Upper lobe of left lung (tissue), 6 donors: ENCODE results near the gene TMEM209. TPM values are rescaled to one million over a fixed set of nuclear protein-coding genes. Genes with fewer than 3 reads are reported as not detected.

Source experiments
- ATAC-seq, 2 donors: fragments of 200-7000 bp; cut with Tn5 transposase; one replicate each; pipeline ENCODE4 v1.9.1; 2022; ENCODE audit warnings: mild to moderate bottlenecking in 2 of 2, moderate library complexity in 2 of 2; ENCODE audit not compliant: low FRiP score in 2 of 2
- DNase-seq, 2 donors: peaks; one replicate each; pipeline ENCODE4 v3.0.0-alpha.2; 2019 to 2020
- H3K27ac ChIP-seq, 4 donors: fragments of 200-600 bp; sonication (generic); one replicate each; pipeline ENCODE4 v1.5.1; 2016 to 2019
- H3K27me3 ChIP-seq, 4 donors: fragments of 200-600 bp; sonication (generic); one replicate each; pipeline ENCODE4 v1.5.1; 2017 to 2019
- H3K36me3 ChIP-seq, 4 donors: fragments of 200-600 bp; sonication (generic); one replicate each; pipeline ENCODE4 v1.5.1; 2016 to 2019
- H3K4me1 ChIP-seq, 4 donors: fragments of 200-600 bp; sonication (generic); one replicate each; pipeline ENCODE4 v1.5.1; 2018 to 2019
- H3K4me3 ChIP-seq, 4 donors: fragments of 200-600 bp; sonication (generic); one replicate each; pipeline ENCODE4 v1.5.1; 2017 to 2019; ENCODE audit warnings: mild to moderate bottlenecking in 2 of 4, moderate library complexity in 1 of 4
- H3K9me3 ChIP-seq, 4 donors: fragments of 200-600 bp; sonication (generic); one replicate each; pipeline ENCODE4 v1.5.1; 2018 to 2019
- EP300 ChIP-seq, 4 donors: sonication (generic); formaldehyde crosslinking; IDR thresholded peaks; one replicate each; pipeline ENCODE4 v1.5.1; 2017; ENCODE audit warnings: antibody characterized with exemption in 4 of 4, control low read depth in 2 of 4
- POLR2A ChIP-seq, 4 donors: fragments of 450-650 bp; IDR thresholded peaks; one replicate each; pipeline ENCODE4 v1.5.1; 2016 to 2017; ENCODE audit warnings: antibody characterized with exemption in 4 of 4, mild to moderate bottlenecking in 2 of 4
- POLR2AphosphoS5 ChIP-seq, 2 donors: sonication (generic); formaldehyde crosslinking; IDR thresholded peaks; one replicate each; pipeline ENCODE4 v1.5.1; 2017; ENCODE audit warnings: antibody characterized with exemption in 2 of 2
- WGBS, 2 donors: methylation state at CpG; one replicate each; pipeline ENCODE4 v1.1.5; 2017 to 2018; 5-methylcytosine and 5-hydroxymethylcytosine counted together
- total RNA-seq, 6 donors: library from RNA; depleted of rRNA in 4 of 6; stranded (reverse); fragments of >200 nt in 4 of 6; gene quantifications; one replicate each; pipeline versions ENCODE4 v1.1.0 to v1.2.1, GENCODE V29; 2016 to 2021
- TF ChIP-seq, protein P1 (sequence below), 6 experiments: fragments of 450-650 bp in 4 of 6; fragments of 200-600 bp in 2 of 6; sonication (generic) in 2 of 6; IDR thresholded peaks; one replicate each; pipeline ENCODE4 v1.5.1; 2016 to 2019; ENCODE audit warnings: antibody characterized with exemption in 6 of 6
- donor health status: DM: no; HTN: no; CAD: no; lungs with moderate emphysema.
- donor health status: DM: no; HTN: yes; CAD: no; lungs with severe emphysema.

TMEM209 gene
- total RNA-seq, 6 donors from 2014 or later = 6.2 to 23.3 (median 14.7) TPM

DNA sequence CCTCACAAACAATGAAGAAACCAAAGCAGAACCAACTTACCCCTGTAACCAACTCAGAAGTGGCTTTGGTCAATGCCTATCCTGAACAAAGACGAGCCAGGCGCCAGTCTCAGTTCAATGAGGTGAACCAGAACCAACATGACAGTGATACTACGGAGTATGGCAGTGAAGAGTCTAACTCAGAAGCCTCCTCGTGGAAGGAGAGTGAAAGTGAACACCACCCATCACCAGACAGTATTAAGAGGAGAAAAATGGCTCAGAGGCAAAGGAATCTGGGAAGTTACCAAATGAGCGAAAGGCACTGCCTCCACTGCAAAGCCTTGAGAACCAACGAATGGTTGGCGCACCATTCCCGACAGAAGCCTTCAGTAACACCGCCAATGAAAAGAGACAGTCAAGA, 10.8 kb upstream of the TMEM209 start:
- TF ChIP-seq POLR2AphosphoS5 (IDR thresholded peaks at IDR 0.05) = no peak
- TF ChIP-seq EP300 (IDR thresholded peaks at IDR 0.05) = no peak
- TF ChIP-seq, protein P1, sequence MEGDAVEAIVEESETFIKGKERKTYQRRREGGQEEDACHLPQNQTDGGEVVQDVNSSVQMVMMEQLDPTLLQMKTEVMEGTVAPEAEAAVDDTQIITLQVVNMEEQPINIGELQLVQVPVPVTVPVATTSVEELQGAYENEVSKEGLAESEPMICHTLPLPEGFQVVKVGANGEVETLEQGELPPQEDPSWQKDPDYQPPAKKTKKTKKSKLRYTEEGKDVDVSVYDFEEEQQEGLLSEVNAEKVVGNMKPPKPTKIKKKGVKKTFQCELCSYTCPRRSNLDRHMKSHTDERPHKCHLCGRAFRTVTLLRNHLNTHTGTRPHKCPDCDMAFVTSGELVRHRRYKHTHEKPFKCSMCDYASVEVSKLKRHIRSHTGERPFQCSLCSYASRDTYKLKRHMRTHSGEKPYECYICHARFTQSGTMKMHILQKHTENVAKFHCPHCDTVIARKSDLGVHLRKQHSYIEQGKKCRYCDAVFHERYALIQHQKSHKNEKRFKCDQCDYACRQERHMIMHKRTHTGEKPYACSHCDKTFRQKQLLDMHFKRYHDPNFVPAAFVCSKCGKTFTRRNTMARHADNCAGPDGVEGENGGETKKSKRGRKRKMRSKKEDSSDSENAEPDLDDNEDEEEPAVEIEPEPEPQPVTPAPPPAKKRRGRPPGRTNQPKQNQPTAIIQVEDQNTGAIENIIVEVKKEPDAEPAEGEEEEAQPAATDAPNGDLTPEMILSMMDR (IDR thresholded peaks at IDR 0.05) = no peak
- TF ChIP-seq POLR2A (IDR thresholded peaks at IDR 0.05) = no peak
- H3K27me3 ChIP-seq = no peaks in the 10 kb centered on the region
- no peak for ATAC-seq
- no peak overlapping the region for H3K4me3 ChIP-seq
- H3K4me1 ChIP-seq = no peaks in the 10 kb centered on the region
- H3K36me3 ChIP-seq = no peaks in the 10 kb centered on the region
- H3K27ac ChIP-seq = no peak overlapping the region
- no peak for DNase-seq
- no peaks in the 10 kb centered on the region for H3K9me3 ChIP-seq
- WGBS, 2 donors = 92 to 94% methylated on average over 9 of the region's 9 CpGs

DNA sequence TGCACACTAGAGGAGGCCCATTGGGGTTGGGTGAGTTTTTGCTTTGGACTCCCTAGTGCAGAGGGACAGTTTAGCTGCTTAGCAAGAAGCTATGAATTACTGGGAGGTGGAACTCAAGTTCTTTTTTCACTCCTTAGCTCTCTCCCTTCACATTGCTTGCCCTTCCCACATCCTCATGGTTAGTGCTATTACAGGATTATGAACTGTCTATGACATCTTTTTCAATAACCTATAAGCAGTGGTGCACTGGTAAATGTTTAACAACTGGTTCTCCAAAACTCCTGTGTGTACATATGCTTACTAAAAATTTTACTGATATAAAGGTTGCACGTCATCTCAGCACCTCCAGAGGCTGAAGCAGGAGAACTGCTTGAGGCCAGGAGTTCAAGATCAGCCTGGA, 8.6 kb upstream of the TMEM209 start:
- H3K27ac ChIP-seq = no peak overlapping the region
- H3K4me1 ChIP-seq = no peaks in the 10 kb centered on the region
- 78 to 87% methylated on average over 1 of the region's 1 CpG for WGBS, 2 donors
- TF ChIP-seq, protein P1 (IDR thresholded peaks at IDR 0.05) = no peak
- TF ChIP-seq EP300 (IDR thresholded peaks at IDR 0.05) (no peak), POLR2AphosphoS5 (IDR thresholded peaks at IDR 0.05) (no peak), POLR2A (IDR thresholded peaks at IDR 0.05) (no peak)
- DNase-seq (no peak), ATAC-seq (no peak)
- H3K36me3 ChIP-seq = no peaks in the 10 kb centered on the region
- no peaks in the 10 kb centered on the region for H3K9me3 ChIP-seq
- H3K4me3 ChIP-seq = no peak overlapping the region
- no peaks in the 10 kb centered on the region for H3K27me3 ChIP-seq

DNA sequence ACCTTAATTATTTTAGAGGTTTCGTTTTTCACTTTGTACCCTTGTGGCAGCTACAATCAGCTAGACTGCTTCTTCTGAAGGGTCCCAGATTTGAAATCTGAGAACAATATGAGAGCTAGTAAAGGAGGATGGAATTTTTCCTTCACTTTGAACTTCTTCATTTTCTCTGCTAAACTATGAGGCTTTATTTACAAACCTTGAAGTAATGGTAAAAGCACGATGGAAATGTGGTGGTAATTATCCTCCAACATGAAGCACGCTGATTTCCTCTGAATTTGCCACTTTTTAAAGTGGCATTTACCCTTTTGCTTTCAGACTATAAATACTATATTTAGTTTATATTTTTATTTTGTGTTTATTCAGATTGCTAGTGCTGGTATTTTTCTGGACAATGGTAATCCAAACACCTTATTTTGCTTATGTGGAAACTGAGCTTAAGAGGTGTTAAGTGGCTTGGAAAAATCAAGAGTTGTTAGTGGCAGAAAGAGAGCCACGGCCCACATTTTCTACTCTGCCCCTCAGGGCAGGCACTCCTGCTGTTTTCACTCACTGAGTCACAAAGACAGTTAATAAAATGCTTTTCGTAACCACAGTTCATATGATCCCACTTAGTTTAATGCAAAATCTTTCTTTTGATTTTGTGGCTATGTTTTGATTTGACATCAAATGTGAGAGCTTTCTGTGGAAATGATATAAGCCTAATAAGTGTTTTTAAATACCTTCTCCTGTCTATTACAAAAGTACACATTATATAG, 5.2 kb upstream of the TMEM209 start:
- H3K27me3 ChIP-seq = no peaks in the 10 kb centered on the region
- no peak overlapping the region for H3K4me3 ChIP-seq
- 51 to 58% methylated on average over 5 of the region's 5 CpGs for WGBS, 2 donors
- no peak overlapping the region for H3K27ac ChIP-seq
- H3K36me3 ChIP-seq = no peaks in the 10 kb centered on the region
- no peak for DNase-seq
- no peak for TF ChIP-seq POLR2AphosphoS5 (IDR thresholded peaks at IDR 0.05)
- TF ChIP-seq POLR2A (IDR thresholded peaks at IDR 0.05) = no peak
- TF ChIP-seq, protein P1 (IDR thresholded peaks at IDR 0.05) = no peak
- no peak for TF ChIP-seq EP300 (IDR thresholded peaks at IDR 0.05)
- H3K9me3 ChIP-seq = no peaks in the 10 kb centered on the region
- peaks cover 0 to 6% (median 3%) of the 10 kb centered on the region in 4 donors for H3K4me1 ChIP-seq
- no peak for ATAC-seq

DNA sequence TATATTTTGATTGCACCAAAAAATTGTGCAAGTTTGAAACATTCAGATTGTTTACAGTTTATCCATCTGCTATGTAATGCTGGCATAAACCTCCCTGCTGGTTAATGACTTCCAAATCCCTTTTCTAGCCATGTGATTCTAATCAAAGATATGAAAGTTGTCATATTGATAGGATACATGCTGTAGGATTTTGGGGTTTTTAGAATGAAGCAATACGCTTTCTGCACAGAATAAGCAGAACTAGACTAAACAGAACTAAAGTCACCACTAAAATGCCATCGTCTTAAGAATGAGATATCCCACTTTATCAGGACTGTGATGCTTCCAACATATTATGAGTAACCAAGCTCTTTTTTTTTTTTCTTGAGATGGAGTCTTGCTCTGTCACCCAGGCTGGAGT, 3.3 kb upstream of the TMEM209 start:
- DNase-seq (no peak), ATAC-seq (no peak)
- H3K9me3 ChIP-seq = no peaks in the 10 kb centered on the region
- H3K27ac ChIP-seq = no peak overlapping the region
- no peaks in the 10 kb centered on the region for H3K27me3 ChIP-seq
- H3K36me3 ChIP-seq = peaks cover 0 to 1% (median 0%) of the 10 kb centered on the region in 4 donors
- WGBS, 2 donors = 80 to 82% methylated on average over 2 of the region's 2 CpGs
- peaks cover 5 to 14% (median 10%) of the 10 kb centered on the region in 4 donors for H3K4me1 ChIP-seq
- no peak for TF ChIP-seq POLR2AphosphoS5 (IDR thresholded peaks at IDR 0.05)
- TF ChIP-seq EP300 (IDR thresholded peaks at IDR 0.05) = no peak
- no peak for TF ChIP-seq POLR2A (IDR thresholded peaks at IDR 0.05)
- TF ChIP-seq, protein P1 (IDR thresholded peaks at IDR 0.05) = no peak
- H3K4me3 ChIP-seq = no peak overlapping the region

DNA sequence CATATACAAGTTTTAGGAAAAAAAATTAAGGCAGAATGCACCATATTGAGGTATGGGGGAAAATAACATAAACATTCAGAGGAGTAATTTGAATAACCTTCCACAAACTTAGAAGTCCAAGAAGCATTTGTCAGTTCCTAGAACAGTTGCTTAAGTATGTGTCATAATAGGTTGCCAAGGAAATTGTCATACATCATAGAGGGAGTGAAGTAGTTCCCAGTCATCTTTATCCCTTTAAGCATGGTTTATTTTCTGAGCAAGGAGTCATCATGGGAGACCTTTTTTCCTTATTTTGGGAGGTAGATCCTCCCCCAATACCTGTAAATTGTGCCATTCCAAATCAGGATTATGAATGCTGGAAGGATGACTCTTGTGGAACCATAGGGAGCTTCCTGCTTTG, 2.4 kb upstream of the TMEM209 start, which contains the start of gene SSMEM1:
TSS of gene SSMEM1 (plus strand) at position 219 of the 400 bp plus-strand sequence. CDS start at position 270, 51 bp downstream.
- H3K27ac ChIP-seq = no peak within 1 kb of the TSS
- H3K4me3 ChIP-seq = no peak within 1 kb of the TSS
- peaks cover 5 to 14% (median 10%) of the 10 kb centered on the region in 4 donors for H3K4me1 ChIP-seq
- H3K9me3 ChIP-seq = no peaks in the 10 kb centered on the region
- no peaks in the 10 kb centered on the region for H3K27me3 ChIP-seq
- ATAC-seq = no peak
- TF ChIP-seq EP300 (IDR thresholded peaks at IDR 0.05) = no peak
- no peak for TF ChIP-seq POLR2A (IDR thresholded peaks at IDR 0.05)
- TF ChIP-seq, protein P1 (IDR thresholded peaks at IDR 0.05) = no peak
- no peak for TF ChIP-seq POLR2AphosphoS5 (IDR thresholded peaks at IDR 0.05)
- H3K36me3 ChIP-seq = peaks cover 0 to 10% (median 0%) of the 10 kb centered on the region in 4 donors
- DNase-seq = no peak
